AG20443 (cell line): ENCODE data around the gene NKX2-1.
"Not testable (repeated sequence)": the region's sequence is repeated elsewhere in the genome, so short reads cannot be mapped to it uniquely, and the experiment has no call there.

Experiments used
- DNase-seq: peaks from one replicate; pipeline ENCODE4 v3.0.0; 2012; ENCODE audit warnings: low spot score, mixed read lengths

NKX2-1 gene

GRCh38 chr14:36519431-36520321 lies at the start of gene NKX2-1:
NKX2-1 (minus strand) TSS chr14:36520232; CDS start chr14:36520129, 103 bp downstream.
- DNase-seq, result no peak

GRCh38 chr14:36556811-36557433 lies 36.9 kb upstream of the NKX2-1 start:
- peak; percentile 75 for DNase-seq

GRCh38 chr14:36555998-36556743 lies 36.1 kb upstream of the NKX2-1 start:
- no peak for DNase-seq

GRCh38 chr14:36553656-36554260 lies 33.7 kb upstream of the NKX2-1 start:
- DNase-seq, result peak; percentile 74

- DNase-seq, result no peak
Measured at GRCh38 chr14:36550899-36551298, 30.9 kb upstream of the NKX2-1 start.

GRCh38 chr14:36544280-36544679 lies 24.2 kb upstream of the NKX2-1 start:
- not testable (repeated sequence) for DNase-seq

GRCh38 chr14:36538051-36538450 lies 18.0 kb upstream of the NKX2-1 start:
- DNase-seq, result no peak

GRCh38 chr14:36529062-36529461 lies 9.0 kb upstream of the NKX2-1 start:
- DNase-seq, result no peak

- DNase-seq, result no peak
Measured at GRCh38 chr14:36525746-36526099, 5.7 kb upstream of the NKX2-1 start.

- no peak for DNase-seq
Measured at GRCh38 chr14:36524874-36525745, 5.1 kb upstream of the NKX2-1 start.

GRCh38 chr14:36524220-36524837 lies 4.3 kb upstream of the NKX2-1 start:
- no peak for DNase-seq

- no peak for DNase-seq
Measured at GRCh38 chr14:36522972-36523715, 3.1 kb upstream of the NKX2-1 start.

- no peak for DNase-seq
Measured at GRCh38 chr14:36522347-36522971, 2.4 kb upstream of the NKX2-1 start.

GRCh38 chr14:36521598-36522345 lies 1.7 kb upstream of the NKX2-1 start:
- DNase-seq, result no peak

- peak; percentile 76 for DNase-seq
Measured at GRCh38 chr14:36520601-36521525, 831 bp upstream of the NKX2-1 start.

GRCh38 chr14:36518586-36519430 lies 1.2 kb downstream of the NKX2-1 start:
- no peak for DNase-seq
